GM19324 (cell line): ENCODE results near the gene RHOG.

Experiments used
- ATAC-seq: cut with Tn5 transposase; IDR thresholded peaks from one replicate; pipeline ENCODE4 v1.9.1; 2021; ENCODE audit warnings: mild to moderate bottlenecking, moderate library complexity; ENCODE audit not compliant: unreplicated experiment, low FRiP score

RHOG gene

GRCh38 chr11:3860375-3860774 lies 19.6 kb upstream of the RHOG start:
- no peak for ATAC-seq

- ATAC-seq, result no peak
Measured at GRCh38 chr11:3859373-3859881, 18.7 kb upstream of the RHOG start.

DNA sequence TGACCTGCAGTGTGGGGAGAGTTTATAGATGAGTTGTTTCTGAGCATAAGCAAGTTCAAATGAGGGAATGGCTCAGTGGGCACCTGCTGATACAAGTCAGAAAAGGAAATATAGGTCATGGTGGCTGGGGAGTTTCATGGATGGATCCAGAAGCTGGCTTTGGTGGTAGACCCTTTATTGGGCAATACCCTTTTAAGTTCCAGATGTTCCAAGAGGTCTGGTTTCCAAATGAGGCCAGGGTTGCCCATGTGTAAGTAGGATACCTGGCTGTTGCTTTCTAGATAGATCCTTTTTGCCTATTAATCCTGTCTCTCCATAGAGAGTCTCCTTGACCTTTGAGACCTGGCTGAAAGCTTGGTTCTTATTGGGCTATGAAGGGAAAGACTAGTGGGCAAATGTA lies 16.9 kb upstream of the RHOG start:
- no peak for ATAC-seq

- no peak for ATAC-seq
Measured at GRCh38 chr11:3856856-3857553, 16.2 kb upstream of the RHOG start.

DNA sequence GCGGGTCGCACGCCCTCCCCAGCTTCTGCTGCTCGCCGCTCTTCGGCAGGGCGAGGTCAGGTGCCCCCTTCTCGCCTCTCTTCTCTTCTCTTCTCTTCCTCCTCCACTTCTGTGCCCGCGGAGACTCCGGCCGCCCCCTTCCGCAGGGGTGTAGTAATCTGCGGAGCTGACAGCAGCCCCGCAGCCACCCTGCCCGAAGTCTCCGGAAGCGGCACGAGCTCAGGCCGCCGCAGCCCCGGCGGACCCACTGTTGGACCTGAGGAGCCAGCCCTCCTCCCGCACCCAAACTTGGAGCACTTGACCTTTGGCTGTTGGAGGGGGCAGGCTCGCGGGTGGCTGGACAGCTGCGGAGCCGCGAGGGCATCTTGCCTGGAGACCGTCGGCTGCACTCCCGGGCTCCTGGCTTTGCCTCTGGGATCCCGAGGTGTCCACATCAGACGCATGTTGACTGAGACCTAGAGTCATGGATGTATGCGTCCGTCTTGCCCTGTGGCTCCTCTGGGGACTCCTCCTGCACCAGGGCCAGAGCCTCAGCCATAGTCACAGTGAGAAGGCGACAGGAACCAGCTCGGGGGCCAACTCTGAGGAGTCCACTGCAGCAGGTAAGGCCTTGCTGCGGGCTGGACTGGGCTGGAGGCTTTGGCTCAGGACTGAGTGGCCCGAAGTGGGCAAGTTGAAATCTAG lies 15.2 kb upstream of the RHOG start:
- ATAC-seq, result peak; percentile 24

DNA sequence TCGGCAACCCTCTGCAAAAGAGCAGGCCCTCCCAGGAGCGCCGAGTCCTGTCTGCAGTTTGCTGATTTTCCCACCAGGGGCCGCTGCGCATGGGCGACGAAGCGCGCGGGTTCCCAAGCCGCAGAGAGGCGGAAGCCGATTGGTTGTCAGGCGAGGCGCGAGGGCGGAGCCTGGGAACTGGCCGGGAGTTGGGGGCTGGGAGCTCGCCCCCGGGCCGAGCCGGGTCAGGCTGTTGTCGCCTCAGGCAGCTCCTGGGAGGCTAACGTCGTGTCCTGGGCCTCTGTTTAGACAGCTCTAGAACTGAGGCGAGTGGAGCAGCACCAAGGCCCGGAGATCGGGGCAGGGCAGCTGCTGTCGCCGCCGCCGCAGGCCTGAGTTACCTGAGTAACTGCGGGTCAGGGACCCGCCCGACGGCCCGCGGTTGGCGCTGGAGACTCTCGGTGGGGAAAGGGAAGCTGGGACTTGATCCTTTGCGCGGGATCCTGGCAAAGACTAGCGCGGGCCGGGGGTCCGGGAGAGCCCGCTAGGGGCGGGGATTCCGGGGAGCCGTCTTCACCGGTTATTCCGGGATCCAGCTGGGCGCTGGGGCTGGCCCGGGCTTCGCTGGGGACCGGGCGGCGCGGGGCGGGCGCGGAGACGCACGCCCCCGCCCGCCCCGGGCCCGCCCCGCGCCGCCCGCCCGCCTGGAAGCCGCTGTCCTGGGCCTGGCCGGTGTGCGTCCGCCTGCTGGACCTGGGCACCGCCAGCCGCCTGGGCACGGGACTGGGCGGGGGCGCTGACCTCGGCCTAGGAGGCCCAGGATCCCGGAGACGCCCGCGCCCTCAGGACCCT lies 14.4 kb upstream of the RHOG start, which contains the start of gene STIM1:
TSS of gene STIM1 (plus strand) at position 688 of the 831 bp plus-strand sequence. CDS start 607 bp downstream, outside the sequence.
- ATAC-seq, result peak; percentile 77

GRCh38 chr11:3854660-3854976 lies 13.9 kb upstream of the RHOG start:
- peak; percentile 2 for ATAC-seq

DNA sequence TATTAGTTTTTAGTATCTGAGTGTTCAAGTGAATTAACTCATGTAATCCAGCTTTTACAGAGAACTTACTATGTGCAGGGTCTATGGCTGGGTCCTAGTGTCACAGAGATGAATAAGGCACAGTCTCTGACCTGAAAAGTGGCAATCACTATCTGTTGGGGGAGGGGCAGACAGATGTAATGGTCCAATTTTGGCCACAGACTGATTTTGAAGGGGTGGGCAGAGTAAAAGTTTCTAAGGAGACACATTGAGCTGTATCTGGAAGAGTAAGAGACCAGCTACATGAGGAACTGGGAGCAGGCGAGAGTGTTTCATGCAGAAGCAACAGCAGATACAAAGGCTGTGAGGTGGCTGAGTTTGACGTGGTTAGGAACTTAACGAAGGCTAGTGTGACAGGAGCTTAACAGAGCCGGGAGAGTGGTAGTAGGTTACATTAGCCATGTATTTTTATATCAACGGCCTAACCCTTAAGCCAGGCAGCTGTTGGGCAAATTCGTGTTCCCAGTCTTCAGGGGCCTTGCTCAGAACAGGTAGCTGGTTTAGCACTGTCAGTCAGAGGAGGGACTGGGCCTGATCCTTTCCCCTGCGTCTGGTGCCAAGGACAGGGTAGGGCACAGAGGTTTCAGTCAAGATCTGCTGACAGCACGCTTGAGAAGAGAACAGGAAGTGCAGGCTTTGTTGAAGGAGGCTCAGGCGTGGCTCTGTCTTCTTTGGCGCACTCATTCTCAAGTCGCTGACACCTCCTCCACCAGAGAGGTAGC lies 13.3 kb upstream of the RHOG start:
- ATAC-seq, result peak; percentile 27

GRCh38 chr11:3853545-3853842 lies 12.7 kb upstream of the RHOG start:
- no peak for ATAC-seq

DNA sequence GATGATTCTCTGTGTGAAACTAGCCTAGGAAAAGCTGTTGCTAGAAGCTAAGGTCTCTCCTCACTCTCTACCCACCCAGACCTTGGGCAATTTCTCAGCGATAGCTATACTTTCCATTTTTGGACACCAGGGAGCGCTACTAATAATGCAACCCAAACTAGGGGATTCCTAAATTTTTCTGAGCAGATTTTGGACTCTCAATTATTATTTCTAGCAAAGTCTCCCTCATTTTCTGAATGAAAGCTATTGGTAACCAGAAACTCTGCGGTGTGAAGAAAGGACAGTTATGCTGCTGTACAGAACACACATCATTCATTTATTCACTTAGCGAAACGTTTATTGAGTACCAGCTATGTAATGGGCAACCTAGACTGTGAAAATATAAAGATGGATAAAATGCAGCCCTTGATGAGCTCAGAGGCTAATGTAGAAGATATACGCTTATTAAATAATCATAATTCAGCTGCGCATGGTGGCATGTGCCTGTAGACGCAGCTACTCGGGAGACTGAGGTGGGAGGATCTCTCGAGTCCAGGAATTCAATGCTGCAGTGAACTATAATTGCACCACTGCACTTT lies 8.6 kb upstream of the RHOG start:
- no peak for ATAC-seq

DNA sequence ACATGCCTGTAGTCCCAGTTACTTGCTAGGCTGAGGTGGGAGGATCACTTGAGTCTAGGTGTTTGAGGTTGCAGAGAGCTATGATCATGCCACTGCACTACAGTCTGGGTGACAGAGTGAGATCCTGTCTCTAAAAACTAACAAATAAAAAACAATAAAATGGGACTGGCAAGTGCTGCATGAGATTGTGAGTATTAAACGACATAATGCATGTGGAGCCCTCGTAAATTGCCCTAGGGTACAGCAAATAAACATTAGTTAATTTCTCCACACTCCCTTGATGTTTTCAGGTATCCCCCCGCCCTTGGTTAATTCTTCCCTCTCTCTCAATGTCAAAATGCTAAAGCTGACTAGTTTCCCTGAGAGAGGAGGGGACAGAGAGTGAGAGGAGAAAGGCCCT lies 4.9 kb upstream of the RHOG start:
- no peak for ATAC-seq

DNA sequence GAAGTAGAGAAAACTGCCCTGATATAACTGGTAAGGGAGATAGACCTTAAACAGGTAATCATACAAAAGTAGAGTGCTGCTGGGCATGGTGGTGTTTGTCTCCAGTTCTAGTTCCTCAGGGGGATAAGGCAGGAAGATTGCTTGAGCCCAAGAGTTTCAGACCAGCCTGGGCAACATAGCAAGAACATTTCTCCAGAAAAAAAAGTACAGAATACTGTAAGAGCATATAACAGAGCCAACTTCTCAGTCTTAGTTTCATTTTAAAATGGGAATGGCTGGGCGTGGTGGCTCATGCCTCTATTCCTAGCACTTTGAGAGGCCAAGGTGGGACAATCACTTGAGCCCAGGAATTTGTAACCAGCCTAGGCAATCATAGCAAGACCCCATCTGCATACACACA lies 4.5 kb upstream of the RHOG start:
- no peak for ATAC-seq

- ATAC-seq, result no peak
Measured at GRCh38 chr11:3843326-3843725, 2.6 kb upstream of the RHOG start.

GRCh38 chr11:3841426-3842350 lies 929 bp upstream of the RHOG start:
- ATAC-seq, result peak; percentile 53

DNA sequence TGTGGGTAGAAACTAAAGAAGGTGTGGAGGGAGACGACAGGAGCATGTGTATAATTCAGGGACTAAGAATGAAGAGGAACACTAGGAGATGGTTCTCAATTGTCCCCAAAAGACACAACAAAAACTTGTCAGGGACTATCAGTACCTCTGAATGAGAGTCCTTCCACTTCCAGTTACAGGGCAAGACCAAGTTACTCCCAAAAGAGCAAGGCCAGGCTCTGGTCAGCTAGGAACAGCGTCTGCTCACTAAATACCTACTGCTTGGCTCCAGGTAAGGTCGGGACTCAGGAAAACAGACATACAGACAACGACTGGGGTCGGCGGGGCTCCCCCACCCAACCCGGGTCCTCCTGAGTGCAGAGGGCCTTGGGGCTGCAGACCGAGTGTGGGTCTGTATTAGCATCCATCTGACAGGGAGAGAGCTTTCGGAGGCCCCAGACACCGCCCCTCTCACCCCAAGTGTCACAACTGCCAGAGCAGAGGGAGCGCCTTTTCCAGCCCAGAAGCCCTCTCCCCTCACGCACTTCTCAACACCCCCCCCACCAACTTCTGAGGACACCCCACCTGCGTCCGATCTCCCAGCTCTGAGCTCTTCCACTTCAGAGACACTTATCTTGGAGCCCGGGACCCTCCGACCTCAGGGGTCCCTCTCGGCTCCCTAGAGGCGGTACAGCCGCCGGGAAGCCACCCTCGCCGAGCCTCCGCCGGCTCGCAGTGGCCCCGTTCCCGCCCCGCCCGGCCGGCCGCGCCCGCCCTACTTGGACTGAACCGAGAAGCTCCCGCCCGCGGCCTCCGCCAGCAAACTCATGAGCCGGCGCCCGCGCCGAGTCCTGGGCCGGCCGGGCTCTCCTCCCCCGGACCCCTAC lies 522 bp downstream of the RHOG start:
- no peak for ATAC-seq

DNA sequence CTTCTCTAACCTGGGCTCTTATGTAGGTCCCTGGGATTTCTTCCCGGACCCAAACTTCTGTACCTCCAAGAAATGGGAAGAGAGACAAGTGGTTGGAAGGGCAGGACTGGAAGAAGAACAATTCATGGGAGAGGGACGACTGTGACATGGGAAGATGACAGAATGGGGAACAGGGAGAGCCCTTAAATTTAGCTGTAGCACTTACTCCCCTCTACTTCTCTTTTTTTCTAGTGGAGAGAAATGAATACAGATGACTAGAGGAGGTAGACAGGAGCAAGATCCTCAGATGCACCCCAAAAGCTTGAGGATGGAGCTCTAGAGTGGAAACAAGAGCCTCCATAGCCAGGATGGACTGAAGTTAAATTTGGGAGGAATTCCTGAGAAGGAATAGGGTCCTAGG lies 2.3 kb downstream of the RHOG start:
- ATAC-seq, result no peak

GRCh38 chr11:3837793-3838192 lies 3.0 kb downstream of the RHOG start:
- no peak for ATAC-seq

- ATAC-seq, result no peak
Measured at GRCh38 chr11:3836903-3837302, 3.9 kb downstream of the RHOG start.
